Activated B cell treated with CpG ODN at 0.5 μM for 24 hours (primary cell): ENCODE measurements around the gene NMT1. TPM values are rescaled to one million over a fixed set of nuclear protein-coding genes. Genes with fewer than 3 reads are reported as not detected.

Experiments used
- ATAC-seq: fragments of 200-7000 bp; cut with Tn5 transposase; one replicate; pipeline ENCODE4 v1.10.0; 2021; ENCODE audit warnings: low read depth, mild to moderate bottlenecking, moderate library complexity
- CTCF ChIA-PET: fragments of 350-600 bp; sonication (Branson Sonifier 250); formaldehyde crosslinking; loops from one replicate; lab custom pipeline; 2021; ENCODE audit warnings: antibody characterized with exemption; lab: Charles Lee
- POLR2A ChIA-PET: fragments of 350-600 bp; sonication (Branson Sonifier 250); formaldehyde crosslinking; loops from one replicate; lab custom pipeline; 2021; ENCODE audit warnings: antibody characterized with exemption; lab: Charles Lee
- DNase-seq: peaks from one replicate; pipeline ENCODE4 v3.0.0; 2022
- H3K27ac Mint-ChIP-seq: one replicate; pipeline ENCODE4 v1.8.0; 2020; ENCODE audit warnings: mixed read lengths
- H3K27me3 Mint-ChIP-seq: one replicate; pipeline ENCODE4 v1.8.0; 2021; ENCODE audit warnings: mixed read lengths
- H3K36me3 Mint-ChIP-seq: one replicate; pipeline ENCODE4 v1.8.0; 2021; ENCODE audit warnings: low read depth, mixed read lengths
- H3K4me1 Mint-ChIP-seq: one replicate; pipeline ENCODE4 v1.8.0; 2021; ENCODE audit warnings: mixed read lengths
- H3K4me3 Mint-ChIP-seq: one replicate; pipeline ENCODE4 v1.8.0; 2020; ENCODE audit warnings: mild to moderate bottlenecking, mixed read lengths
- H3K9me3 Mint-ChIP-seq: one replicate; pipeline ENCODE4 v1.8.0; 2020; ENCODE audit warnings: mixed read lengths
- CTCF ChIP-seq: fragments of 200-600 bp; IDR thresholded peaks from one replicate; pipeline ENCODE4 v1.8.0; 2022; ENCODE audit warnings: antibody characterized with exemption, mild to moderate bottlenecking
- intact Hi-C: fragments of 100-400 bp; cut with micrococcal nuclease; formaldehyde crosslinking; loops from one replicate; pipeline ENCODE4 v1.15.1; 2024
- total RNA-seq: library from RNA; stranded (reverse); gene quantifications from 2 replicates; pipeline ENCODE4 v1.2.3, GENCODE V29; 2022

The NMT1 gene
- total RNA-seq, 1 donor from 2014 or later, result 154 TPM

- Mint-ChIP-seq H3K4me1 (peaks cover under 1% of the 10 kb centered on the region), H3K27me3 (peaks cover 9% of the 10 kb centered on the region), H3K36me3 (no peaks in the 10 kb centered on the region), H3K27ac (no peak overlapping the region), H3K4me3 (no peak overlapping the region), H3K9me3 (no peaks in the 10 kb centered on the region)
- POLR2A ChIA-PET, result no interaction called here
- intact Hi-C loops, result no loop called here
- ATAC-seq (no peak), DNase-seq (no peak)
- no peak for TF ChIP-seq CTCF
- CTCF ChIA-PET, result no interaction called here
These were observed 56.2 kb downstream of the NMT1 start for GRCh38 chr17:45117334-45117733.

GRCh38 chr17:45117848-45118646, 56.9 kb downstream of the NMT1 start:
- H3K36me3 Mint-ChIP-seq, result no peaks in the 10 kb centered on the region
- CTCF ChIA-PET, result no interaction called here
- H3K9me3 Mint-ChIP-seq, result no peaks in the 10 kb centered on the region
- intact Hi-C loops, result no loop called here
- no peak for TF ChIP-seq CTCF
- no peaks in the 10 kb centered on the region for H3K4me1 Mint-ChIP-seq
- no peak for ATAC-seq
- no peak overlapping the region for H3K4me3 Mint-ChIP-seq
- no peak overlapping the region for H3K27ac Mint-ChIP-seq
- H3K27me3 Mint-ChIP-seq, result peaks cover 9% of the 10 kb centered on the region
- no peak for DNase-seq
- POLR2A ChIA-PET, result no interaction called here

GRCh38 chr17:45118691-45119090, 57.6 kb downstream of the NMT1 start:
- Mint-ChIP-seq H3K27ac (no peak overlapping the region), H3K4me1 (no peaks in the 10 kb centered on the region), H3K4me3 (no peak overlapping the region), H3K27me3 (peaks cover 9% of the 10 kb centered on the region), H3K9me3 (no peaks in the 10 kb centered on the region), H3K36me3 (no peaks in the 10 kb centered on the region)
- intact Hi-C loops, result no loop called here
- CTCF ChIA-PET, result no interaction called here
- POLR2A ChIA-PET, result no interaction called here
- DNase-seq (no peak), ATAC-seq (no peak)
- TF ChIP-seq CTCF, result no peak

- DNase-seq (no peak), ATAC-seq (no peak)
- Mint-ChIP-seq H3K4me3 (no peak overlapping the region), H3K27ac (no peak overlapping the region), H3K9me3 (no peaks in the 10 kb centered on the region), H3K36me3 (no peaks in the 10 kb centered on the region), H3K4me1 (peaks cover 1% of the 10 kb centered on the region), H3K27me3 (peaks cover 9% of the 10 kb centered on the region)
- ChIA-PET CTCF (no interaction called here), POLR2A (no interaction called here)
- intact Hi-C loops, result no loop called here
- no peak for TF ChIP-seq CTCF
These were observed 58.8 kb downstream of the NMT1 start for GRCh38 chr17:45119964-45120363.

GRCh38 chr17:45120558-45120957, 59.4 kb downstream of the NMT1 start:
- ChIA-PET POLR2A (no interaction called here), CTCF (no interaction called here)
- Mint-ChIP-seq H3K27ac (no peak overlapping the region), H3K4me1 (peaks cover 1% of the 10 kb centered on the region), H3K9me3 (no peaks in the 10 kb centered on the region), H3K27me3 (peaks cover 9% of the 10 kb centered on the region), H3K4me3 (no peak overlapping the region), H3K36me3 (no peaks in the 10 kb centered on the region)
- intact Hi-C loops, result no loop called here
- no peak for DNase-seq
- ATAC-seq, result no peak
- no peak for TF ChIP-seq CTCF
